Measurements from ENCODE around the gene SYNGR2.

The SYNGR2 gene

GRCh38 chr17:78208486-78208885, 40.1 kb downstream of the SYNGR2 start:
- DNase-seq (ENCODE audit: low read depth, low spot score): no peak

GRCh38 chr17:78210111-78210510, 41.7 kb downstream of the SYNGR2 start:
- Histone ChIP-seq H3K36me3 (ENCODE audit: insufficient read depth, insufficient read length, low read length) (peaks cover 18% of the 10 kb centered on the region), H3K4me1 (ENCODE audit: insufficient read depth, insufficient read length) (peaks cover 5% of the 10 kb centered on the region), H3K27me3 (ENCODE audit: insufficient read depth, insufficient read length) (no peaks in the 10 kb centered on the region), H3K4me3 (ENCODE audit: insufficient read length, low read depth) (no peak overlapping the region), H3K9me3 (ENCODE audit: insufficient read depth, low read length) (no peaks in the 10 kb centered on the region), H3K9ac (ENCODE audit: insufficient read length, low read depth) (no peak overlapping the region)
- no peak for TF ChIP-seq SUZ12 (IDR thresholded peaks at IDR 0.05; ENCODE audit: extremely low read depth, insufficient read depth, insufficient read length)
- no peak for TF ChIP-seq YY1 (IDR thresholded peaks at IDR 0.05; ENCODE audit: insufficient read depth, insufficient read length)
- DNase-seq (ENCODE audit: low read depth, low spot score): no peak

More at GRCh38 chr17:78208486-78208885, 40.1 kb downstream of the SYNGR2 start:
- Histone ChIP-seq H3K9me3 (ENCODE audit: insufficient read depth, low read length) (no peaks in the 10 kb centered on the region), H3K27me3 (ENCODE audit: insufficient read depth, insufficient read length) (no peaks in the 10 kb centered on the region), H3K4me3 (ENCODE audit: insufficient read length, low read depth) (no peak overlapping the region), H3K9ac (ENCODE audit: insufficient read length, low read depth) (no peak overlapping the region), H3K4me1 (ENCODE audit: insufficient read depth, insufficient read length) (peaks cover 5% of the 10 kb centered on the region), H3K36me3 (ENCODE audit: insufficient read depth, insufficient read length, low read length) (peaks cover 31% of the 10 kb centered on the region)
- TF ChIP-seq YY1 (IDR thresholded peaks at IDR 0.05; ENCODE audit: insufficient read depth, insufficient read length) (no peak), SUZ12 (IDR thresholded peaks at IDR 0.05; ENCODE audit: extremely low read depth, insufficient read depth, insufficient read length) (no peak), ZNF274 (IDR thresholded peaks at IDR 0.05; ENCODE audit: low read depth, low read length) (no peak)

- H3K9me3 ChIP-seq (ENCODE audit: insufficient read depth, low read length): no peaks in the 10 kb centered on the region
- H3K9ac ChIP-seq (ENCODE audit: insufficient read length, low read depth): no peak overlapping the region
- DNase-seq (ENCODE audit: low read depth, low spot score): no peak
- peaks cover 5% of the 10 kb centered on the region for H3K4me1 ChIP-seq (ENCODE audit: insufficient read depth, insufficient read length)
- TF ChIP-seq SUZ12 (IDR thresholded peaks at IDR 0.05; ENCODE audit: extremely low read depth, insufficient read depth, insufficient read length) (no peak), YY1 (IDR thresholded peaks at IDR 0.05; ENCODE audit: insufficient read depth, insufficient read length) (no peak), ZNF274 (IDR thresholded peaks at IDR 0.05; ENCODE audit: low read depth, low read length) (no peak)
- no peak overlapping the region for H3K4me3 ChIP-seq (ENCODE audit: insufficient read length, low read depth)
- H3K36me3 ChIP-seq (ENCODE audit: insufficient read depth, insufficient read length, low read length): peaks cover 15% of the 10 kb centered on the region
- H3K27me3 ChIP-seq (ENCODE audit: insufficient read depth, insufficient read length): no peaks in the 10 kb centered on the region
These were observed 42.7 kb downstream of the SYNGR2 start for GRCh38 chr17:78211032-78211431.

- H3K4me1 ChIP-seq (ENCODE audit: insufficient read depth, insufficient read length): peaks cover 5% of the 10 kb centered on the region
- peak within 1 kb of the TSS; percentile 98 for H3K9ac ChIP-seq (ENCODE audit: insufficient read length, low read depth)
- TF ChIP-seq YY1 (IDR thresholded peaks at IDR 0.05; ENCODE audit: insufficient read depth, insufficient read length) (peak; percentile 52), ZNF274 (IDR thresholded peaks at IDR 0.05; ENCODE audit: low read depth, low read length) (no peak), SUZ12 (IDR thresholded peaks at IDR 0.05; ENCODE audit: extremely low read depth, insufficient read depth, insufficient read length) (no peak)
- no peaks in the 10 kb centered on the region for H3K9me3 ChIP-seq (ENCODE audit: insufficient read depth, low read length)
- peak; percentile 74 for DNase-seq (ENCODE audit: low read depth, low spot score)
- H3K36me3 ChIP-seq (ENCODE audit: insufficient read depth, insufficient read length, low read length): peaks cover 23% of the 10 kb centered on the region
- H3K27me3 ChIP-seq (ENCODE audit: insufficient read depth, insufficient read length): no peaks in the 10 kb centered on the region
- H3K4me3 ChIP-seq (ENCODE audit: insufficient read length, low read depth): peak within 1 kb of the TSS; percentile 95
These were observed 45.8 kb downstream of the SYNGR2 start, which contains the start of gene BIRC5 for GRCh38 chr17:78214016-78214705. Gene BIRC5 (plus strand): TSS chr17:78214253. CDS start chr17:78214317, 64 bp downstream.

- H3K9me3 ChIP-seq (ENCODE audit: insufficient read depth, low read length): no peaks in the 10 kb centered on the region
- peak overlapping the region; percentile 98 for H3K9ac ChIP-seq (ENCODE audit: insufficient read length, low read depth)
- H3K4me3 ChIP-seq (ENCODE audit: insufficient read length, low read depth): peak overlapping the region; percentile 95
- H3K27me3 ChIP-seq (ENCODE audit: insufficient read depth, insufficient read length): no peaks in the 10 kb centered on the region
- peaks cover 28% of the 10 kb centered on the region for H3K36me3 ChIP-seq (ENCODE audit: insufficient read depth, insufficient read length, low read length)
- no peak for DNase-seq (ENCODE audit: low read depth, low spot score)
- no peak for TF ChIP-seq SUZ12 (IDR thresholded peaks at IDR 0.05; ENCODE audit: extremely low read depth, insufficient read depth, insufficient read length)
- TF ChIP-seq YY1 (IDR thresholded peaks at IDR 0.05; ENCODE audit: insufficient read depth, insufficient read length): no peak
- TF ChIP-seq ZNF274 (IDR thresholded peaks at IDR 0.05; ENCODE audit: low read depth, low read length): no peak
- H3K4me1 ChIP-seq (ENCODE audit: insufficient read depth, insufficient read length): peaks cover 7% of the 10 kb centered on the region
These were observed 46.3 kb downstream of the SYNGR2 start for GRCh38 chr17:78214706-78215061.

GRCh38 chr17:78219396-78220150, 51.2 kb downstream of the SYNGR2 start:
- Histone ChIP-seq H3K4me3 (ENCODE audit: insufficient read length, low read depth) (no peak overlapping the region), H3K9ac (ENCODE audit: insufficient read length, low read depth) (peak overlapping the region; percentile 53), H3K36me3 (ENCODE audit: insufficient read depth, insufficient read length, low read length) (peaks cover 72% of the 10 kb centered on the region), H3K9me3 (ENCODE audit: insufficient read depth, low read length) (no peaks in the 10 kb centered on the region), H3K4me1 (ENCODE audit: insufficient read depth, insufficient read length) (peaks cover 9% of the 10 kb centered on the region), H3K27me3 (ENCODE audit: insufficient read depth, insufficient read length) (no peaks in the 10 kb centered on the region)
- no peak for DNase-seq (ENCODE audit: low read depth, low spot score)
- TF ChIP-seq SUZ12 (IDR thresholded peaks at IDR 0.05; ENCODE audit: extremely low read depth, insufficient read depth, insufficient read length) (no peak), ZNF274 (IDR thresholded peaks at IDR 0.05; ENCODE audit: low read depth, low read length) (no peak), YY1 (IDR thresholded peaks at IDR 0.05; ENCODE audit: insufficient read depth, insufficient read length) (no peak)

Measured in NT2/D1 (cell line).